Measurements from ENCODE around the gene MAP3K9. TPM values are rescaled to one million over a fixed set of nuclear protein-coding genes. Genes with fewer than 3 reads are reported as not detected.

Gene MAP3K9
- total RNA-seq, 1 donor from 2014 or later, result 6.7 TPM

DNA sequence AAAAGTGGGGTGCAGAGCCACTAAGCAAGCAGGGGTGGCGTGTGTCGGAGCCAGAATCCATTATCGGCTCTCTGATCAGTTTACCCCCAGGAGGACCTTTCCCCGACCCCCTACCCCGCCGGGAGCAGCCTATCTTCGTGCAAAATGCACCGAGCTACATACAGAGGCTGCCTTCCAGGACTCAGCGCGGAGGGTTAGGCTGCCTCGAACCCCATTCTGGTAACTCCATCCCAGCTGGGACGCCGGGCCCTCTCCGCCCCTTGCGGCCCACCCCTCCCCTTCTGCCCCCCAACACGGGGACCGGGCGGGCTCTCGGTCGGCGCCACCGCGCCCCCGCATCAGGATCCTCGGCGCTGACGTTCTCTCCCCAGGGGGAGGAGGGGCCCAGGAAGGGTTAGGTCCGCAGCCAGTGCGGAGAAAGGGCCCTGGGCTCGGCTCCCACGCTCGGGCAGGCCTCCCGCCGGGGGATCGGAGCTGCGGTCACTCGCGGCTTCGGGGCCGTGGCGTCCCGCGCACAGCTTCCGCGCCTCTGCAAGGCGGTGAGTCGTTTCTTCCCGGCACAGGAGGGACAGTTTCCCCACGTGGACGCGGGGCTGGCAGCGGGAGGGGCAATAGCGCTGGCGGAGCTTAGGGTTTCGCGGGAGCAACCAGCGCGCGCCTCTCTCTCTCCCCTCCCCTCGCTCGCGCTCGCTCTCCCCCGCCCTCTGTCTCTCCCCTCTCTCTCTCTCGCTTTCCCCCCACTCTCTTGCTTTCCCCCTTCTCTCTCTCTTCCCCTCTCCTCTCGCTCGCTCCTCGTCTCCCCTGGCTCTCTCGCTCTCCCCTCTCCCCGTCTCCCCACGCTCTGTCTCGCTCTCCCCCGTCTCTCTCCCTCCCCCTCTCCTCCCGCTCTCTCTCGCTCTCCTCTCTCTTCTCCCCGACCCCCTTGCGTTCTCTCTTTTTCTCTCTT, 12.5 kb upstream of the MAP3K9 start:
- DNase-seq, result peak; percentile 54

DNA sequence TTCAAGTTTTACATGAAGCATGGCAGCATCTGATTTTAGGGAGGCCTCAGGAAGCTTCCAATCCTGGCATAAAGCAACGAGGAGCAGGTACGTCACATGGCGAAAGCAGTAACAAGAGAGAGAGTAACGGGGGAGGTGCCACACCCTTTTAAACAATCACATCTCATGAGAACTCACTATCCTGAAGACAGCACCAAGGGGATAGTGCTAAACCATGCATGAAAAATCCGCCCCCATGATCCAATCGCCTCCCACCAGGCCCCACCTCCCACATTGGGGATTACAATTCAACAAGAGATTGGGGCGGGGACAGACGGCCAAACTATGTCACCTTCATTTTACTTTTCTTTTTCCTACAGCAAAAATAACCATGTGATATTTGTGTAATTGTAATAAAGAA, 7.2 kb upstream of the MAP3K9 start:
- DNase-seq, result no peak

DNA sequence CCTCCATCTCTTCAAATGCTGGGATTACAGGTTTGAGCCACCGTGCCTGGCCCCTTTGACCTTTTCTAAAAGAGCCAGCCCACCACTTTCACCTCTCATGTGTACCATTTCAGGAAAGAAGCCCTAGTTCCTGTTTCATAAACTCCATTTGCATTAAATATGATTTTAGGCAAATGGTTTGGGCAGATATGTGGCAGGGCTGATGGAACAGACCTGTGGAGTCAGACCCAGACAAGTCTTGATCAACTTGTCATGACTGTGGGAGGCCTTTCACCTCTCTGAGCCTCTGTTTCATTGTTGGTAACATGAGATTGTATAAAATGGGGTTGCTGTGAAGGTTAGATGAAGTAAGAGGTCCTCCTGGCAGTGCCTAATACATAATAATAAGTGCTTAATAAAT, 5.2 kb upstream of the MAP3K9 start:
- no peak for DNase-seq

DNA sequence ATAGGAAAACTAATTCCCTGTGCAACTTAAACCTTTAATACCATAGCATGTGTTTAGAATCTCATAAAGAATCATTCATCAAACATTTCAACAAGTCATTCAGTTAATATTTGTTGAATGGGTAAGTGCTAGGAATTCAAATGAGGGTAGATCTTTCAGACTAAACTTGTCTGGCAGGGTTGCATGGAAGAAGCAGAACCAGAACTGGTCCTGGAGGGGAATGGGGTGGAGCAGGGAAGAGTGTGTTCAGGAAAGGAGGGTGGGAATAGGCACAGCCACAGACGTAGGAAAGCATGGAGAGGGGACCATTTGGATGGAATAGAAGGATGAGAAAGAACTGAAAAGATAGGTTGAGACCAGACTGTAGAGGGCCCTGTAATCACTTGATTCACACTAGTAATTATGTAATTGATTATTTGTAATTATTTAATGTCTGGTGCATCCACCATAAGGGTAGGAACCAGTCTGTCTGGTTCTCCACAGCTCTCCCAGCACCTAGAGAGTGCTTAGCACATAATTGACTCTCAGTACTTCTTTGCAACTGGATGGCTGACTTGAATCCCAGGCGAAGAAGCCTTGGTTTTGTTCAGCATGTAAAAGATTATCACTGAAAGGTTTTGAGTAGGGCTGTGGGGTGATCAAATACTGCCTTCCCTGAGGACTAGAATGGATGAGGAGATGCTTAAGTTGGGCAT, 3.0 kb upstream of the MAP3K9 start:
- DNase-seq, result no peak

DNA sequence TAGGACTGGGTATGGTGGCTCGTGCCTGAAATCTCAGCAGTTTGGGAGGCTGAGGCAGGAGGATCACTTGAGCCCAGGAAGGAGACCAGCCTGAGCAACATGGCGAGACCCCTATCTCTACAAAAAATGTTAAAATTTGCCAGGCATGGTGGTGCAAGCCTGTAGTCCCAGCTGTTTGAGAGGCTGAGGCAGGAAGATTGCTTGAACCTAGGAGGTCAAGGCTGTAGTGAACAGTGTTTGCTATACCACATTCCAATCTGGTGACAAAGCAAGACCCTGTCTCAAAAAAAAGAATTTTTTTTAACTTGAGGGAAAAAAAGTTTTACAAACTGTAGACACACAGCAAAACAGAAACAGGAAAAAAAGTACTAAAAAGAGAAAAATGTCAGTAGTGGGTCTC, 2.3 kb upstream of the MAP3K9 start:
- DNase-seq, result no peak

DNA sequence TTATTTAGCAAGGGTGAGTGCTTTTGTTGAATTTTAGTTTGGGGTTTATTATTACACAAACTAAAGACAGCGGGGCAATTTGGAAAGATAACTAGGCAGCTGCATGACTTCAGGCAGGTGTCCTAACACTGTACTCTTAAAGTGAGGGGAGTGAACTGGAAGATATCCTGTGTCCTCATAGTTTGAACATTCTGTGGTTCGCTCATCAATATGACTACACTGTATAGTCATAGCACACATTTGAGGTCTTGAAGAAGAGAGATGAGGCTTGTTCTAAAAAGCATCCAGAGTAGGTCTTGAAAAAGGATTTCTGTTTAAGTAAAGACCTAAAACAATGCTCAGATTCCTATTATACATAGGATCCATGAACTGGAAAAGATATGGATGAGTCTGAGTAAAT, 1.7 kb upstream of the MAP3K9 start:
- DNase-seq, result no peak

DNA sequence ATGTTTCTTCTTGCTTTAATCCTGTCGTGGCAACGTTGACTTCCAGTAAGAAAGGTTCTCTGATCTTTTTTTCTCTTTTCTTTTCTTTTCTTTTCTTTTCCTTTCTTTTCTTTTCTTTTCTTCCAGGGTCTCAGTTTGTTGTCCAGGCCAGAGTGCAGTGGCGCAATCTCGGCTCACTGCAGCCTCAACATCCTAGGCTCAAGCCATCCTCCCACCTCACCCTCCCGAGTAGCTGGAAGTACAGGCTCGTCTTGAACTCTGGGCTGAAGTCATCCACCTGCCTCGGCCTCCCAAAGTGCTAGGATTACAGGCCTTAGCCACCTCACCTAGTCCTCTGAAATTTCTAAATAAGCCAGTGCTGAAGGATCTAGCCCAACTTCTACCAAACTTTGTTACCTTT, 1.3 kb upstream of the MAP3K9 start:
- DNase-seq, result no peak

DNA sequence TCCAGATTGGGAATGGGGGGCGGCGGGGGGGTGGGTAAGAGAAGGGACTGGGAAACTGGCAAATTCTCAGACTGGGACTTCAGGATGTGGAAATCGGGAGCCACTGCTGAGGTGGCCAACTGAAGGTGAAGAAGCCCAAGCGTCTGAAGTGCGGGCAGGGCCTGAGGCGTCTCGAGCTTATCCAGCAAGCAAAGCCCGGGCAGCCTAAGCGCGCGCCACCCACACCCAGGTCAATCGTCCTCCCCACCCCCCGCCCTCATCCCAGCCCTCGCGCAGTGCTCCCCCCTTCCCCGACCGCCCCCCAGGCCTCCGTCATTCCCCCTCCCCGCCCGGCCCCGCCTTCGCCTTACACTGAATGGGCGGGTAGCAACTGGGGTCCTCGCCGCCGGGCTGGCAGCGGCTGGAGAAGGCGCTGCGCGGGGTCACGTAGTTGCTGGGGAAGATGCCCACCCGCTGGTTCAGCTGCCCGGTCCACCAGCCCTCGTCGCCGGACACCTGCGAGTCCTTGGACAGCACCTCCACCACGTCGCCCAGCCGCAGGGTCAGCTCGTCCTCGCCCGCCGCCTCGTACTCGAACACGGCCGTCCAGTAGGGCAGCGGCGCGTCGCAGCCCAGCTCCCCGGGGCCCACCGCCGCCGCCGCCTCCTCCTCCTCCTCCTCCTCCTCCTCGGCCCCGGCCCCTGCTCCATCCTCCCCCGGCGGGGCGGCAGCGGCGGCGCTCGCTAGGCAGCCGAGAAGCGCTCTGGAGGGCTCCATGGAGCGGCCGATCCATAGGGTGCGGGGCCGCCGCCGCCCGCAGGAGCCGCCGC, 693 bp downstream of the MAP3K9 start:
- no peak for DNase-seq

DNA sequence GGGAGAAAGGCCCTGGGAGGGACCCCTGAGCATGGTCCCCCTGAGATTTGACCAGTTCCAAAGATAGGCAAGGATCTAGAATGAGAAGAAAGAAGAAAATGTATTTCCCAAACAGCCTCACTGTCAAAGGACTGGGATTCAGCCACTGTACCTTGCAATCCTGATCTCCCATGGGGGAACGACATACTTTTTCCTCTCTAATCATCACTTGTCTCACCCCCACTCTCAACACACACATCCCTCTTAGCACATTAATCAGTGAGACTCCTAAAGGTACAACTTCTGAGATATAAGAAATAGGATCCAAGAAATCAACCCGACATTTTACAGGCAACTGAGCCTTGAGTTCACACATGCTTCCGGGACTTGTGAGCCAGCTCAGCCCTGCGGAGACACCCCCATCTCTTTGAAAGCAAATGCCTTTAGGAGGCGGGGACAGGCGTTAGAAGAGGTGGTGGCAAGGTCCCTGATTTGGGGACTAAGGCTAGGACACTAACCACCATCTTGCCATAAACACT, 1.4 kb downstream of the MAP3K9 start:
- no peak for DNase-seq

DNA sequence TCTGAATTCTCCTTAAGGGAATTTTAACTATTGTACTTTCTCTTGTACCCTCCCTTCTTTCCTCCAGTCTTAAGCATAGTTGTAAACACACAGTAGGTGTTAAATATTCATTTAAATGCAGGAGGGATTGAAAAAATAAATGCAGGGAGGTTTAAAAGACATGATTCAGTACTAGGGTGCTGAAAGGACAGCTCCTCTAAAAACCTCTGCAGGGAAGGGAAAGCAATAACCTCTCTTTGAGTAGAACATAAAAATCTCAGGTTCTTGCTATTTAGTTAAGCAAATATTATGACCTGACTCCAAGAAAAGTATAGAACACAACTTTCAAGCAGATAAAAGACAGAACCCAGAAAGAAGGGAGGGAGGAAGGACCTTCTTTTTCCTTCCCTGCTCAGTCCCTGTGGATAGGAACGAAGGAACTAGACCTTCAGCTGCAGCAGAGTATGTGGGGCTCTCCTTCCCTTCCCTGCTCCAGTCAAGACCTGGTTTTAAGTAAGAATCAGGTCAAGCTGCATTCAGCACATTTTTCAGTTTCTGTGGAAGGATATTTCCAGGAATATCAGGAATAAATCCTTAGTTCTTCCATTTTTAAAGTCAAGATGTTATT, 4.7 kb downstream of the MAP3K9 start:
- DNase-seq, result no peak

DNA sequence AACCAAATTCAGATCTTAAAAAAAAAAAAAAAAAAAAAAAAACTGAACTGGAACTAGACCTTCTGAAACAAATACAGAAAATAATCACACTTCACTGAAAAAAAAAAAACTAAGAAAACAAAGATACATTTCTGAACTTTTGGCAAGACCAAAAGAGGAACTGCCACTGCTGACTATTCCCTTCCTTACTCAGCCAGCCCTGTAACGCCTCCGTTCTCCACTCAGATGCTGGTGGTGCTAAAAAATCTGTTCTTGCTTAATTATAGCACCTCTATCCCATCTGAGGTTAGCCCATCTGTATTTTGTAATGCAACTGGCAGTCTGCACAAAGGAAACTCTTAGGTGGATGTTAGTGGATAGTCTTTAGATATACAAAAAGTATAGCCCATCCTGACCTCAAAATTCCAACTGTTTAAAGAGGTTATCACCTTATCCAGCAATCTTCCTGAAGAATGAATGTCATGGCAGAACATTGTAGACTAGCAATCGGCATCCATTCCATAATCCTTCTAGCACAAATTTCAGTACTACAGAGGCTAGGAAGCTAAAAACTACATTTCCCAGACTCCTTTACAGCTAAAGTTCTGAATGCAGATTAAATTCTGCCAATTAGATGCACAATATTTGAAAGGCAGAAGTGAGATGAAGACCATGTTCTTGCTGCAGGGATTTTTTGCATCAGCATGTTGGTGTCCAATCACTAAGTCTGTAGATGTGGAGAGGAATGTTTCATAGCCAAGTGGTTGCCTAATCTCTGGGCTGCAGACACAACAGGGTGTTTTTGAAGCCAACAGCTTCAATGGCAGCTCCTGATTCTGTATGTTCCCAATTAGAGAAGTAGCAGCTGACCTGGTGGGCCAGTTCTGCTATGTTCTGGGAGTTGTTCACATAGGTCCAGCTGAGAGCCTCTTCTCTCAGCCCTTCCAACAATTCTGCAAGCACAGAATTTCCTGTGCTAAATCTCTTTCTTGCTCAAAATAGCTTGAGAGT, 5.7 kb downstream of the MAP3K9 start:
- DNase-seq, result no peak

DNA sequence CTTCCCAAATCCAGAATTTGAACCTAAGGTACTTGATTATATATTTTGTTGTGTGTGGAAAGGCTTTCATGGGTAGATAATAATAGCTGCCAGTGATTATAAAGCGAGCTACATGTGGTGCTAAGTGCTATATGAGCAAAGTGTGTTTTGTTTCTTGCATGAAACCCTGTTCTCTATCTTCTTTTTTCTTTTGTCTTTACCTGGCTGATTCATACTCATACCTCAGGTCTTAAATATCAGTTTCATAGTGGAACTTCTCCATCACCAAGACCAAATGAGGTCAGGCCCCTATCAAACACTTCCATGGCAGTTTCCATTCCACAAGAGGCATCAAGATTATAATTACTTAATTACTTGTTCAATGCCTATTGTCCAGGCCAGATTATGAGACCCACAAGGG, 6.9 kb downstream of the MAP3K9 start:
- no peak for DNase-seq

DNA sequence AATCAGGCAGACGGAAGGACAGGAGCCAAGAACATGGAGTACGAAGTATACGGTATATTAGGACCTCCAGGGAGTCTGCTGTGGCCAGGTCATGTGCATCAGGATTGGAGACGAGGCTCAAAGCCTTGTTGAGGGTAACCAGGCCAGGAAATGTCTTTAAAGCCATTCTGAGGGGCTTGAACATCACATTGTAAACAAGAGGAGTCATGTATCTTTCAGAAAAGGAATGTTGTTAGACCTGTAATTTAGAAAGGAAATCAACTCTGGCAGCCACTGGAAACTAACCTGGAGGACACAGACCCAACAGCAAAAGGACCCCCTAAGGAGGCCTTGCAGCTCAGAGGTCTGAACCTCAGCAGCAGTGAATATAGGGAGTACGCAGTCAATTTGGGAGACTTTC, 7.5 kb downstream of the MAP3K9 start:
- DNase-seq, result no peak

DNA sequence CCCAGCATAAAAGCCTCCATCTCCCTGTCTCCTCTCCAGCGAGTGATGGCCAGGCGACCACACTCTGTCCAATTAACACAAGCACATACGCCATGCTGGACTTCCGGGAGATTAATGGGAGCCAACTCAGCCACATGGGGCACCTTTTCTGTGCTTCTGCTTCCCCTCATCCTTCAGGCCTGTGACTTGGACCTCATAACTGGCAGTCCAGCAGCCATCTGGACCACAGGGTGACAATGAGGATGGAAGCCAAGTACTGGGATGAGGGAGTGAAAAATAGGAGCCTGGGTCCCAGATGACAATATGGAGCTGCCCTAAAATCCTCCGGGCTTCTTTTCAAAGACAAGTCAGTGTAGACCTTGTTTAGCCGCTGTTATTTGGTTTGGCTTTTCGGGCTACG, 12.8 kb downstream of the MAP3K9 start:
- DNase-seq, result no peak

DNA sequence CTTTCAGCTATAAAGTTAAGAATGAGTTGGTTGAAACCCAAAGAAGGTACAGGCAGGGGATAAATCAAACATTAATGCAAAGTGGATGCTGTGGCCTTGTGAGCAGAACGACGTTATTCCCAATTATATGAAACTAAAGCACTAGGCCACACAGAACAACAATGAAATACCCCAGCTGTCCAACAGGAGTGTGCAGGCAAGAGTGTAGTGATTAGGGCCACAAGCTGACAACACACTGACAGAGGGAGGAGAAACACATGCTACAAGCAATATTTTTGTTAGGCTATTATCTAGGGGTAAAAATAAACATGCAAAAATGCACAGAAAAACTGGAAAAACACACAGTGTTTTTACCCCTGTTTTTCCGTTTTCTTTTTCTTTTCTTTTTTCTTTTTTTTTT, 15.0 kb downstream of the MAP3K9 start:
- DNase-seq, result no peak

DNA sequence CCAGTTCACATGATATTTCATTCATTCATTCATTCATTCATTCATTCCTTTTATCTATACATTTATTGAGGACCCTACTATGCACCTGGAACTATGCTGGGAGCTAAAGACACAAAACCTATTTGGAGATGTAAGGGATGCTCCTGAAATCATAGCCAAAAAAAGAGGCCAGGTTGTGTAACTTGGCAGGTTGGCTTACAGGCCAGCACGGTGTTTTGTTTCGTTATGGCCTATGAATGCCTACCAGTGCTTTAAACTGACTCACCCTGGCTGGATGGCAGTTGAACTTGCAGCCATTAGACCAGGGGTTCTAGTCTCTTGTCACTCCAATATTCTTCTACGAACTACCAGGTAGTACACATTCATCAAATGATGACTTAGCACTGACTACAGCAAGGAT, 15.7 kb downstream of the MAP3K9 start:
- no peak for DNase-seq

DNA sequence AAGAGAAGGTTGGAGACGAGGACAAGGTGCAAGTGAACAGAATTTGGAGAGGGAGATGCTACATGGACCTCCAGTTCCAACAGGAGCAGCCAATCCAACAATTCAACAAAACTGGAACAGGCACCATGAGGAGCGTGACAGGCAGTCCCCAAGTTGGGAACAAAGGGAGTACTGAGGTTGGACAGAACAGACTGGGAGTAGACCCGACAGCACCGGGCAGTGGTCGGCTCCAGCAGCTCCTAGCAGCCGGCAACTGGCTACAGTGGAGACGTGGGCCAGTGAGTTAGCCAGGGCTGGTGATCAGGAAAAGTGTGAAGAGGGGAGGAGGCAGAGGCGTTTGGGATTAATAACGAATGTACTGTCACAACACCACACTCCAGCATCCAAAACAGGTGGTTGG, 16.4 kb downstream of the MAP3K9 start:
- no peak for DNase-seq

DNA sequence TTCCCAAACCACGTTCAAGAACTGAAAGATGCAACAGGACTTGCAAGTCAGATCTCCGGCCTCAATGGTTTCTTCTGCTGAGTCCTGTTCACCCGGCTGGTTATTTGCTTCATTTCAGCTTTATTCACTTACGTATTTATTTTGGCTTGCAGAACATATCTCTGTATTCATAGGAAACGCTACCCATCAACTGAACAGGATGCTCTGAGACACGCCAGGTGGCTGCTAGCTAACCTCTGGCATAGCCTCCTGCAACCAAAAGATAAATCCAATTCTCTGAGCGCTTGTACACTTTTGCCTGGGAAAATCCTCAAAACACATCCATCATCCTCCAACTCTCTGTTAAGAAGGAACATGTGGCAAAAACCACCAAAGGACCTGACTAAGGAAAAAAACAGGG, 17.3 kb downstream of the MAP3K9 start:
- DNase-seq, result no peak

DNA sequence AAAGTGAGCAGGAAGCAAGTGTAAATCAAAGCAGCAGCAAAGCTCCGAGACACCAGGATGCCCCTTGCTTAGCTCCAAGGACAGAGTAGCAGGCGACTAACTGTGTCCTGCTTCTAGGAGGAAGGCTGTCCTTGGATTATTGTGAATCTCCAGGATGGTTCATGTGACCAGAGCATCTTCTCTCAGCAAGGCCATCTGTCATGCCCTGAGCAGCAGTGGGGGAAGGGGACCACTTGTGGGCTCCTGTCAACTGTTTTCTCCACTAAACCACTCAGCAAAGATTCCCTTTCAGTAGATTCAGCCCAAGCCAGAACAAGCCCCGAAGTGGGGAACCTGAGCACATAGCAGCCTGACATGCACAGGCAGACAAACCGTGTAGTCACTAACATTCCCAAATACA, 19.4 kb downstream of the MAP3K9 start:
- no peak for DNase-seq

DNA sequence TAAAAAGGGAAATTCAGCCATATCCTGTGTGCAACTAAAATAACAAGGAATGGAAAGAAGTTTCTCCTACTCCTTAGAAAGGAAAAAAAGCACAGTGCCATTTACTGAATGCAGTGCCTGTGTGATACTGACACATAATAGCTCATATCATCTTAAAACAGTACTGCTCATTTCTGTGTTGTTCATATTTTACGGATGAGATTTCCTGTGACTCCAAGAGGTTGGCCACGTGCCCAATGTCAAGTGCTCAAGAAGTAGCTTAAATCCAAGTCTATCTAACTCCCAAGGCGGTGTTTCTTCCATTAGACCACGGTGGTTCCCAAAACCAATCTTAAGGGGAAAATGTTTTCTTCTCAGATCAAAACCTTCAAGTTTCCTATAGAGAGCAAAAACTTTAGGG, 20.0 kb downstream of the MAP3K9 start:
- DNase-seq, result peak; percentile 43

DNA sequence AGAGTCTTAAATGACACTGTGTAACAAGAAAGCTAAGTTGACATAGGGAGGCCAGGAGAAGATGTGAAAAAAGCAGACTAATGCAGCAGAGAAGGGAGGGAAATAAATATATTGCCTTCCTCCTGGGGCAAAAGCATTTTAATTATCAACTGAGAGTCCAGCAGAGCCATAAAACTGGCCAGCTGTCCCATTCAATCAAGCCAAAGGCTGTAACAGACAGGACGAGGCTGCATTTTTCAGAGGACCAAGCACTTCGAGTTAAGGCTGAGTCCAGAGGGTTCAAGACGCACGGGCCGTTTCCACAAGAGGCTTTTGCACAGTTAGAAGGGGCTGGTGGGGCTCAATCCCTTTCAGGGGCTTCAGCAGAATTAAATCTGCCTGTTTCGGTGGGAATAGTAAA, 20.4 kb downstream of the MAP3K9 start:
- peak; percentile 72 for DNase-seq

Measured in tongue (tissue), 2 donors.